Rectal smooth muscle tissue (tissue), 1 donor: ENCODE data around the gene RAPGEF2.

Experiments used
- H3K27ac ChIP-seq: one replicate; pipeline ENCODE4 v1.7.0; 2013; ENCODE audit warnings: low read depth, low read length, inconsistent platforms
- H3K27me3 ChIP-seq: one replicate; pipeline ENCODE4 v1.7.0; 2013; ENCODE audit warnings: low read length; ENCODE audit not compliant: control insufficient read depth, insufficient read depth
- H3K36me3 ChIP-seq: one replicate; pipeline ENCODE4 v1.7.0; 2013; ENCODE audit warnings: low read length; ENCODE audit not compliant: control insufficient read depth, insufficient read depth
- H3K4me1 ChIP-seq: one replicate; pipeline ENCODE4 v1.7.0; 2013; ENCODE audit warnings: low read length; ENCODE audit not compliant: control insufficient read depth, insufficient read depth
- H3K4me3 ChIP-seq: one replicate; pipeline ENCODE4 v1.7.0; 2013; ENCODE audit warnings: low read length
- H3K9ac ChIP-seq: one replicate; pipeline ENCODE4 v1.7.0; 2013; ENCODE audit warnings: low read length

Gene RAPGEF2

GRCh38 chr4:159127745-159128518 lies 25.1 kb downstream of the RAPGEF2 start:
- Histone ChIP-seq H3K27ac (no peak overlapping the region), H3K4me3 (no peak overlapping the region), H3K9ac (no peak overlapping the region), H3K4me1 (no peaks in the 10 kb centered on the region), H3K36me3 (no peaks in the 10 kb centered on the region), H3K27me3 (no peaks in the 10 kb centered on the region)

GRCh38 chr4:159129814-159130550 lies 27.1 kb downstream of the RAPGEF2 start:
- no peak overlapping the region for H3K27ac ChIP-seq
- H3K4me1 ChIP-seq = no peaks in the 10 kb centered on the region
- no peaks in the 10 kb centered on the region for H3K27me3 ChIP-seq
- no peak overlapping the region for H3K9ac ChIP-seq
- H3K36me3 ChIP-seq = no peaks in the 10 kb centered on the region
- no peak overlapping the region for H3K4me3 ChIP-seq

GRCh38 chr4:159131564-159131963 lies 28.7 kb downstream of the RAPGEF2 start:
- H3K36me3 ChIP-seq = no peaks in the 10 kb centered on the region
- no peaks in the 10 kb centered on the region for H3K27me3 ChIP-seq

GRCh38 chr4:159134429-159134828 lies 31.6 kb downstream of the RAPGEF2 start:
- no peak overlapping the region for H3K9ac ChIP-seq
- no peak overlapping the region for H3K4me3 ChIP-seq
- H3K36me3 ChIP-seq = no peaks in the 10 kb centered on the region
- no peaks in the 10 kb centered on the region for H3K27me3 ChIP-seq
- H3K27ac ChIP-seq = no peak overlapping the region
- H3K4me1 ChIP-seq = peaks cover 3% of the 10 kb centered on the region

More at GRCh38 chr4:159131564-159131963, 28.7 kb downstream of the RAPGEF2 start:
- Histone ChIP-seq H3K4me3 (no peak overlapping the region), H3K4me1 (no peaks in the 10 kb centered on the region), H3K9ac (no peak overlapping the region), H3K27ac (no peak overlapping the region)

- Histone ChIP-seq H3K4me3 (no peak overlapping the region), H3K9ac (no peak overlapping the region), H3K27me3 (no peaks in the 10 kb centered on the region), H3K27ac (no peak overlapping the region), H3K4me1 (peaks cover 6% of the 10 kb centered on the region), H3K36me3 (no peaks in the 10 kb centered on the region)
Measured at GRCh38 chr4:159137176-159137575, 34.3 kb downstream of the RAPGEF2 start.

- Histone ChIP-seq H3K4me1 (peaks cover 6% of the 10 kb centered on the region), H3K4me3 (no peak overlapping the region), H3K27ac (no peak overlapping the region), H3K27me3 (no peaks in the 10 kb centered on the region), H3K9ac (no peak overlapping the region), H3K36me3 (no peaks in the 10 kb centered on the region)
Measured at GRCh38 chr4:159138436-159138835, 35.6 kb downstream of the RAPGEF2 start.

- H3K9ac ChIP-seq = no peak overlapping the region
- no peak overlapping the region for H3K4me3 ChIP-seq
- peaks cover 15% of the 10 kb centered on the region for H3K4me1 ChIP-seq
- no peaks in the 10 kb centered on the region for H3K27me3 ChIP-seq
- no peaks in the 10 kb centered on the region for H3K36me3 ChIP-seq
- no peak overlapping the region for H3K27ac ChIP-seq
Measured at GRCh38 chr4:159141193-159141592, 38.3 kb downstream of the RAPGEF2 start.

GRCh38 chr4:159142241-159142640 lies 39.4 kb downstream of the RAPGEF2 start:
- Histone ChIP-seq H3K4me3 (no peak overlapping the region), H3K4me1 (peaks cover 14% of the 10 kb centered on the region), H3K9ac (no peak overlapping the region), H3K36me3 (no peaks in the 10 kb centered on the region), H3K27me3 (no peaks in the 10 kb centered on the region), H3K27ac (no peak overlapping the region)

GRCh38 chr4:159142681-159143384 lies 40.0 kb downstream of the RAPGEF2 start:
- H3K27me3 ChIP-seq = no peaks in the 10 kb centered on the region
- H3K4me3 ChIP-seq = no peak overlapping the region
- H3K9ac ChIP-seq = no peak overlapping the region
- H3K36me3 ChIP-seq = no peaks in the 10 kb centered on the region
- H3K27ac ChIP-seq = no peak overlapping the region
- peaks cover 12% of the 10 kb centered on the region for H3K4me1 ChIP-seq

GRCh38 chr4:159143687-159144086 lies 40.8 kb downstream of the RAPGEF2 start:
- H3K4me3 ChIP-seq = no peak overlapping the region
- H3K4me1 ChIP-seq = peaks cover 12% of the 10 kb centered on the region
- no peaks in the 10 kb centered on the region for H3K27me3 ChIP-seq
- no peak overlapping the region for H3K27ac ChIP-seq
- no peaks in the 10 kb centered on the region for H3K36me3 ChIP-seq
- H3K9ac ChIP-seq = no peak overlapping the region

GRCh38 chr4:159144112-159144694 lies 41.3 kb downstream of the RAPGEF2 start:
- Histone ChIP-seq H3K9ac (no peak overlapping the region), H3K27ac (no peak overlapping the region), H3K36me3 (no peaks in the 10 kb centered on the region), H3K4me3 (no peak overlapping the region), H3K4me1 (peaks cover 12% of the 10 kb centered on the region), H3K27me3 (no peaks in the 10 kb centered on the region)

GRCh38 chr4:159145318-159145991 lies 42.6 kb downstream of the RAPGEF2 start:
- H3K9ac ChIP-seq = no peak overlapping the region
- peaks cover 12% of the 10 kb centered on the region for H3K4me1 ChIP-seq

More at GRCh38 chr4:159145318-159145991, 42.6 kb downstream of the RAPGEF2 start:
- Histone ChIP-seq H3K27me3 (no peaks in the 10 kb centered on the region), H3K27ac (no peak overlapping the region), H3K36me3 (no peaks in the 10 kb centered on the region), H3K4me3 (no peak overlapping the region)
